HCT116 (cell line): ENCODE measurements around the gene TST. TPM values are rescaled to one million over a fixed set of nuclear protein-coding genes. Genes with fewer than 3 reads are reported as not detected.

Experiments used
- ATAC-seq: fragments of 200-7000 bp; cut with Tn5 transposase; 2 replicates; pipeline ENCODE4 v1.9.1; 2020; ENCODE audit warnings: mild to moderate bottlenecking, moderate library complexity
- BruUV-seq: library from RNA; stranded (reverse); fragments of 400-500 nt; replicated peaks from 2 replicates; lab custom pipeline; 2021; lab: Mats Ljungman, UMichigan
- CTCF ChIA-PET: fragments of 300-600 bp; sonication (Branson Sonifier 250); formaldehyde crosslinking; loops from one replicate; lab custom pipeline; 2021; ENCODE audit warnings: antibody characterized with exemption; lab: Charles Lee
- POLR2A ChIA-PET: fragments of 300-600, 350-600 bp; sonication (Branson Sonifier 250); formaldehyde crosslinking; loops from one replicate; lab custom pipeline; 2021; ENCODE audit warnings: antibody characterized with exemption; lab: Charles Lee
- RAD21 ChIA-PET, 2 experiments: fragments of 300-600 bp; sonication (Branson Sonifier 250); formaldehyde crosslinking; loops; one replicate each; lab custom pipeline; 2023; ENCODE audit warnings: low total read pairs in 2 of 2; ENCODE audit not compliant: uncharacterized antibody in 2 of 2, unreplicated experiment in 2 of 2, low non-redundant PET in 1 of 2; lab: Charles Lee
- DNase-seq: peaks from one replicate; pipeline ENCODE4 v3.0.0-alpha.2; 2010; ENCODE audit warnings: low read depth, low spot score
- H2AFZ ChIP-seq: fragments of 200-600 bp; shearing (Covaris generic), sonication (generic); 2 replicates; pipeline ENCODE4 v1.6.1; 2017; ENCODE audit warnings: low read depth, mixed run types, mixed read lengths, antibody characterized with exemption, low read length; ENCODE audit not compliant: poor library complexity, severe bottlenecking
- H3K27ac ChIP-seq: 2 replicates; pipeline ENCODE4 v1.5.1; 2012; ENCODE audit warnings: low read depth, low read length
- H3K27me3 ChIP-seq: fragments of 200-600 bp; sonication (generic); 2 replicates; pipeline ENCODE4 v1.6.1; 2016; ENCODE audit warnings: mixed run types, low read length, mixed read lengths; ENCODE audit not compliant: insufficient read depth
- H3K36me3 ChIP-seq, 2 experiments: fragments of 200-500 bp in 1 of 2; fragments of 200-600 bp in 1 of 2; sonication (Bioruptor generic) in 1 of 2; sonication (generic) in 1 of 2; 2 replicates each; pipeline versions ENCODE4 v1.5.1 to v1.6.1; 2014 to 2016; ENCODE audit warnings: low read length in 2 of 2, inconsistent platforms in 1 of 2, mixed read lengths in 1 of 2, mixed run types in 1 of 2; ENCODE audit not compliant: insufficient read depth in 2 of 2, control insufficient read depth in 1 of 2
- H3K4me1 ChIP-seq, 2 experiments: fragments of 200-600 bp in 1 of 2; sonication (generic) in 1 of 2; 2 replicates each; pipeline versions ENCODE4 v1.5.1 to v1.6.1; 2012 to 2017; ENCODE audit warnings: low read length in 2 of 2, inconsistent platforms in 1 of 2, mild to moderate bottlenecking in 1 of 2, mixed read lengths in 1 of 2, mixed run types in 1 of 2, moderate library complexity in 1 of 2; ENCODE audit not compliant: insufficient read depth in 2 of 2, control insufficient read depth in 1 of 2
- H3K4me2 ChIP-seq: fragments of 200-600 bp; sonication (generic); 2 replicates; pipeline ENCODE4 v1.6.1; 2017; ENCODE audit warnings: mixed run types, low read length, mixed read lengths
- H3K4me3 ChIP-seq, 2 experiments: fragments of 200-600 bp in 1 of 2; sonication (generic) in 1 of 2; replicated peaks in 1 of 2; 2 replicates each; pipeline ENCODE4 v1.5.1; 2011 to 2016; ENCODE audit warnings: low read length in 2 of 2, control low read depth in 1 of 2, low read depth in 1 of 2, mild to moderate bottlenecking in 1 of 2, mixed read lengths in 1 of 2, mixed run types in 1 of 2
- H3K79me2 ChIP-seq: fragments of 200-600 bp; sonication (generic); 2 replicates; pipeline ENCODE4 v1.6.1; 2017; ENCODE audit warnings: mild to moderate bottlenecking, mixed run types, low read length, moderate library complexity, mixed read lengths; ENCODE audit not compliant: insufficient read depth
- H3K9ac ChIP-seq: fragments of 200-600 bp; sonication (generic); 2 replicates; pipeline ENCODE4 v1.6.1; 2016; ENCODE audit warnings: low read length, mixed read lengths
- H3K9me2 ChIP-seq: fragments of 200-600 bp; sonication (generic), shearing (Covaris generic); 2 replicates; pipeline ENCODE4 v1.6.1; 2017; ENCODE audit warnings: mixed run types, mild to moderate bottlenecking, moderate library complexity; ENCODE audit not compliant: insufficient read depth
- H3K9me3 ChIP-seq, 2 experiments: fragments of 200-500 bp in 1 of 2; fragments of 200-600 bp in 1 of 2; sonication (Bioruptor generic) in 1 of 2; sonication (generic) in 1 of 2; 2 replicates each; pipeline ENCODE4 v1.6.1; 2014 to 2017; ENCODE audit warnings: low read length in 2 of 2, mixed read lengths in 2 of 2, inconsistent platforms in 1 of 2, low read depth in 1 of 2, mild to moderate bottlenecking in 1 of 2, mixed run types in 1 of 2, moderate library complexity in 1 of 2; ENCODE audit not compliant: control insufficient read depth in 1 of 2, insufficient read depth in 1 of 2
- H4K20me1 ChIP-seq: fragments of 200-600 bp; sonication (generic), shearing (Covaris generic); 2 replicates; pipeline ENCODE4 v1.6.1; 2017; ENCODE audit warnings: mixed run types, mild to moderate bottlenecking, moderate library complexity; ENCODE audit not compliant: insufficient read depth
- CBX3 ChIP-seq: IDR thresholded peaks from 2 replicates; pipeline ENCODE4 v1.6.1; 2012; ENCODE audit warnings: low read depth
- EZH2 ChIP-seq: fragments of 200-600 bp; sonication (generic); IDR thresholded peaks from 2 replicates; pipeline ENCODE4 v1.6.1; 2017; ENCODE audit warnings: antibody characterized with exemption, mixed run types
- POLR2A ChIP-seq: IDR thresholded peaks from 2 replicates; pipeline ENCODE4 v1.7.0; 2011; ENCODE audit warnings: borderline replicate concordance; ENCODE audit not compliant: insufficient read depth, insufficient read length; ENCODE audit errors: extremely low read depth
- RAD21 ChIP-seq: IDR thresholded peaks from 2 replicates; pipeline ENCODE4 v1.6.1; 2012; ENCODE audit warnings: low read depth, mild to moderate bottlenecking
- REST ChIP-seq: IDR thresholded peaks from 2 replicates; pipeline ENCODE4 v1.6.1; 2012; ENCODE audit warnings: low read depth
- YY1 ChIP-seq: IDR thresholded peaks from 2 replicates; pipeline ENCODE4 v1.6.1; 2011; ENCODE audit warnings: low read length, low read depth, moderate library complexity, mild to moderate bottlenecking; ENCODE audit not compliant: insufficient replicate concordance; ENCODE audit errors: extremely low read depth
- ZFX ChIP-seq: fragments of 450-650 bp; IDR thresholded peaks from 2 replicates; pipeline ENCODE4 v1.6.1; 2017
- intact Hi-C: fragments of 100-400 bp; cut with micrococcal nuclease; formaldehyde crosslinking; loops from 2 replicates; pipeline ENCODE4 v1.10.0; 2022
- total RNA-seq: library from RNA; stranded (reverse); gene quantifications from one replicate; pipeline ENCODE4 v1.2.1, GENCODE V29; 2021; ENCODE audit not compliant: unreplicated experiment
- TF ChIP-seq, protein P1 (sequence below), 3 experiments: fragments of 200-600 bp in 1 of 3; sonication (generic) in 1 of 3; IDR thresholded peaks in 2 of 3; conservative IDR thresholded peaks in 1 of 3; 2 replicates each; pipeline ENCODE4 v1.5.1; 2012 to 2017; ENCODE audit warnings: low read depth in 2 of 3, low read length in 2 of 3, antibody characterized with exemption in 1 of 3, borderline replicate concordance in 1 of 3, control low read depth in 1 of 3, mild to moderate bottlenecking in 1 of 3, mixed read lengths in 1 of 3, mixed run types in 1 of 3, moderate library complexity in 1 of 3; ENCODE audit not compliant: insufficient read depth in 1 of 3

TST gene
- total RNA-seq, 1 experiment from 2014 or later = 32.1 TPM

GRCh38 chr22:37043209-37043827 is 24.1 kb upstream of the TST start:
- intact Hi-C loops = loop anchor here (5.0 kb wide), 1 partner anchor 261 kb away; no protein-coding TSS in a partner anchor
- Histone ChIP-seq H3K9ac (no peak overlapping the region), H3K9me3 (no peaks in the 10 kb centered on the region), H3K4me3 (no peak overlapping the region), H4K20me1 (no peaks in the 10 kb centered on the region), H3K27ac (no peak overlapping the region), H3K4me2 (peak overlapping the region; percentile 52), H3K9me2 (no peaks in the 10 kb centered on the region), H3K27me3 (no peaks in the 10 kb centered on the region), H3K36me3 (no peaks in the 10 kb centered on the region), H3K4me1 (peaks cover 6 to 35% of the 10 kb centered on the region in 2 experiments; a peak in 3 of 4 replicates), H2AFZ (no peak overlapping the region), H3K79me2 (no peaks in the 10 kb centered on the region)
- ATAC-seq = peak; percentile 6; the same call in 1 of the 2 replicates
- RAD21 ChIA-PET = no interaction called here
- no peak for TF ChIP-seq REST
- no peak for TF ChIP-seq ZFX
- POLR2A ChIA-PET = no interaction called here
- no peak for DNase-seq
- BruUV-seq = no TSS peak
- CTCF ChIA-PET = interaction anchor here (0.6 to 4.1 kb wide), 9 partner anchors 8 to 496 kb away, joined by 3 to 33 read pairs (median 5); partner anchors contain the start of gene KCTD17

DNA sequence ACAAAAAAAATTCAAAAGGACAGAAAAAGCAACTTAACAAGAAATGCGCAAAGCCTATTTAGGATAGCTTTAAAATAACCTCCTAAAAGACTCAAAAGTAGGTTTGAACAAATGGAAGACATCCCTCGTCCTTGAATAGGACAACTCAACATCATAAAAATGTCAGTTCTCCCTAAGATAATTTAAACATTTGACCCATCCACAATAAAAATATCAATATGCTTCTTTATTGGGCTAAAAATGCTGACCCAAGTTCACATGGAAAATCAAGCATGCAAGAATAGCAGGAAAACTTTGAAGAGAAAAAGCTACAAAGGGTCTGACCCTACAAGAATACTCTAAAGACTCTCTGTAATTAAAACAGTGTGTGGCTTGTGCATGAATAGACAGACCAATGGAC is 20.2 kb upstream of the TST start:
- ChIA-PET CTCF (no interaction called here), RAD21 (no interaction called here), POLR2A (no interaction called here)
- H3K27me3 ChIP-seq = no peaks in the 10 kb centered on the region
- peaks cover 6 to 22% of the 10 kb centered on the region in 2 experiments; a peak in 3 of 4 replicates for H3K4me1 ChIP-seq
- ATAC-seq = no peak
- intact Hi-C loops = no loop called here
- no peak overlapping the region for H3K4me3 ChIP-seq
- no peaks in the 10 kb centered on the region for H3K79me2 ChIP-seq
- BruUV-seq = no TSS peak
- no peaks in the 10 kb centered on the region for H3K9me2 ChIP-seq
- H3K27ac ChIP-seq = no peak overlapping the region
- H3K4me2 ChIP-seq = no peak overlapping the region
- no peaks in the 10 kb centered on the region for H4K20me1 ChIP-seq
- H3K9me3 ChIP-seq = no peaks in the 10 kb centered on the region
- no peak overlapping the region for H3K9ac ChIP-seq
- DNase-seq = no peak
- no peaks in the 10 kb centered on the region for H3K36me3 ChIP-seq
- H2AFZ ChIP-seq = no peak overlapping the region
- TF ChIP-seq, protein P1, sequence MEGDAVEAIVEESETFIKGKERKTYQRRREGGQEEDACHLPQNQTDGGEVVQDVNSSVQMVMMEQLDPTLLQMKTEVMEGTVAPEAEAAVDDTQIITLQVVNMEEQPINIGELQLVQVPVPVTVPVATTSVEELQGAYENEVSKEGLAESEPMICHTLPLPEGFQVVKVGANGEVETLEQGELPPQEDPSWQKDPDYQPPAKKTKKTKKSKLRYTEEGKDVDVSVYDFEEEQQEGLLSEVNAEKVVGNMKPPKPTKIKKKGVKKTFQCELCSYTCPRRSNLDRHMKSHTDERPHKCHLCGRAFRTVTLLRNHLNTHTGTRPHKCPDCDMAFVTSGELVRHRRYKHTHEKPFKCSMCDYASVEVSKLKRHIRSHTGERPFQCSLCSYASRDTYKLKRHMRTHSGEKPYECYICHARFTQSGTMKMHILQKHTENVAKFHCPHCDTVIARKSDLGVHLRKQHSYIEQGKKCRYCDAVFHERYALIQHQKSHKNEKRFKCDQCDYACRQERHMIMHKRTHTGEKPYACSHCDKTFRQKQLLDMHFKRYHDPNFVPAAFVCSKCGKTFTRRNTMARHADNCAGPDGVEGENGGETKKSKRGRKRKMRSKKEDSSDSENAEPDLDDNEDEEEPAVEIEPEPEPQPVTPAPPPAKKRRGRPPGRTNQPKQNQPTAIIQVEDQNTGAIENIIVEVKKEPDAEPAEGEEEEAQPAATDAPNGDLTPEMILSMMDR (IDR thresholded peaks at IDR 0.05 in 2 of 3, conservative IDR thresholded peaks at IDR 0.05 in 1 of 3; ENCODE audit: borderline replicate concordance in 1 of 3, insufficient read depth in 1 of 3, low read depth in 2 of 3, low read length in 2 of 3) = no peak
- TF ChIP-seq POLR2A (no peak), YY1 (no peak), EZH2 (no peak), CBX3 (no peak), REST (no peak), RAD21 (no peak)
